HCT116 (cell line): ENCODE data around the gene PAFAH1B1.
A peak's percentile ranks its signal among the peaks of the same experiment; 100 is the strongest.

Experiments used
- CTCF ChIP-seq, 3 experiments: fragments of 200-600 bp in 1 of 3; sonication (generic) in 1 of 3; IDR thresholded peaks in 2 of 3; conservative IDR thresholded peaks in 1 of 3; 2 replicates each; pipeline ENCODE4 v1.5.1; 2012 to 2017; ENCODE audit warnings: low read depth in 2 of 3, low read length in 2 of 3, antibody characterized with exemption in 1 of 3, borderline replicate concordance in 1 of 3, control low read depth in 1 of 3, mild to moderate bottlenecking in 1 of 3, mixed read lengths in 1 of 3, mixed run types in 1 of 3, moderate library complexity in 1 of 3; ENCODE audit not compliant: insufficient read depth in 1 of 3
- POLR2A ChIP-seq: IDR thresholded peaks from 2 replicates; pipeline ENCODE4 v1.7.0; 2011; ENCODE audit warnings: borderline replicate concordance; ENCODE audit not compliant: insufficient read depth, insufficient read length; ENCODE audit errors: extremely low read depth
- RAD21 ChIP-seq: IDR thresholded peaks from 2 replicates; pipeline ENCODE4 v1.6.1; 2012; ENCODE audit warnings: low read depth, mild to moderate bottlenecking
- SIN3A ChIP-seq: IDR thresholded peaks from 2 replicates; pipeline ENCODE4 v1.6.1; 2012; ENCODE audit warnings: low read depth
- SP1 ChIP-seq: IDR thresholded peaks from 2 replicates; pipeline ENCODE4 v1.6.1; 2012; ENCODE audit warnings: low read depth

- TF ChIP-seq SP1 (peak; percentile 67), CTCF (IDR thresholded peaks at IDR 0.05 in 2 of 3, conservative IDR thresholded peaks at IDR 0.05 in 1 of 3; ENCODE audit: borderline replicate concordance in 1 of 3, insufficient read depth in 1 of 3, low read depth in 2 of 3, low read length in 2 of 3) (no peak), RAD21 (no peak; the same call in 1 of the 2 replicates), SIN3A (peak; percentile 91), POLR2A (no peak)
Observed at GRCh38 chr17:2634361-2634960, 41.0 kb downstream of the PAFAH1B1 start.
